PC-3 (cell line): ENCODE measurements around the gene CCL20. TPM values are rescaled to one million over a fixed set of nuclear protein-coding genes. Genes with fewer than 3 reads are reported as not detected.

Experiments
- ATAC-seq: fragments of 200-7000 bp; cut with Tn5 transposase; 2 replicates; pipeline ENCODE4 v1.9.1; 2020; ENCODE audit warnings: mild to moderate bottlenecking, moderate library complexity
- BruUV-seq: library from RNA; stranded (reverse); fragments of 400-500 nt; replicated peaks from 2 replicates; lab custom pipeline; 2021; lab: Mats Ljungman, UMichigan
- CTCF ChIA-PET: fragments of 300-600 bp; sonication (Branson Sonifier 250); formaldehyde crosslinking; loops from one replicate; lab custom pipeline; 2022; ENCODE audit warnings: antibody characterized with exemption; lab: Charles Lee
- POLR2A ChIA-PET: fragments of 300-600 bp; sonication (Branson Sonifier 250); formaldehyde crosslinking; loops from one replicate; lab custom pipeline; 2022; ENCODE audit warnings: antibody characterized with exemption; ENCODE audit not compliant: unreplicated experiment; lab: Charles Lee
- DNase-seq: peaks from one replicate; pipeline ENCODE4 v3.0.0-alpha.2; 2015
- H2AFZ ChIP-seq: fragments of 300-600 bp; sonication (generic); 2 replicates; pipeline ENCODE4 v1.6.0; 2016; ENCODE audit warnings: antibody characterized with exemption, low read length
- H3F3A ChIP-seq: fragments of 300-600 bp; sonication (generic); one replicate; pipeline ENCODE4 v1.6.0; 2017; ENCODE audit warnings: antibody characterized with exemption, low read length, control low read depth, mild to moderate bottlenecking; ENCODE audit not compliant: unreplicated experiment
- H3K27ac ChIP-seq: fragments of 300-600 bp; sonication (generic); 2 replicates; pipeline ENCODE4 v1.5.1; 2016; ENCODE audit warnings: mild to moderate bottlenecking, low read length
- H3K27me3 ChIP-seq: fragments of 300-600 bp; sonication (generic); 2 replicates; pipeline ENCODE4 v1.6.1; 2016; ENCODE audit warnings: low read length, mixed read lengths
- H3K36me3 ChIP-seq: fragments of 300-600 bp; sonication (generic); 2 replicates; pipeline ENCODE4 v1.6.1; 2016; ENCODE audit warnings: low read depth, mixed run types, low read length, mixed read lengths
- H3K4me1 ChIP-seq: fragments of 300-600 bp; sonication (generic); 2 replicates; pipeline ENCODE4 v1.5.1; 2016; ENCODE audit warnings: low read length; ENCODE audit not compliant: insufficient read depth
- H3K4me2 ChIP-seq: fragments of 300-600 bp; sonication (generic); 2 replicates; pipeline ENCODE4 v1.6.0; 2016; ENCODE audit warnings: low read length
- H3K4me3 ChIP-seq: fragments of 300-600 bp; sonication (generic); 2 replicates; pipeline ENCODE4 v1.5.1; 2016; ENCODE audit warnings: mild to moderate bottlenecking, low read length, mixed read lengths
- H3K79me2 ChIP-seq: fragments of 300-600 bp; sonication (generic); 2 replicates; pipeline ENCODE4 v1.6.1; 2017; ENCODE audit warnings: low read length, mixed read lengths
- H3K9ac ChIP-seq: fragments of 300-600 bp; sonication (generic); 2 replicates; pipeline ENCODE4 v1.6.0; 2016; ENCODE audit warnings: mild to moderate bottlenecking, low read length
- H3K9me2 ChIP-seq: fragments of 300-600 bp; sonication (generic); replicated peaks from 2 replicates; pipeline ENCODE4 v1.6.1; 2016; ENCODE audit warnings: mixed run types, low read length, mixed read lengths
- H3K9me3 ChIP-seq: fragments of 300-600 bp; sonication (generic); 2 replicates; pipeline ENCODE4 v1.6.1; 2016; ENCODE audit warnings: low read length, mixed read lengths
- H4K20me1 ChIP-seq: fragments of 300-600 bp; sonication (generic); 2 replicates; pipeline ENCODE4 v1.6.1; 2016; ENCODE audit warnings: low read length, mixed read lengths
- EZH2phosphoT487 ChIP-seq: fragments of 300-600 bp; sonication (generic); IDR thresholded peaks from 2 replicates; pipeline ENCODE4 v1.6.1; 2018; ENCODE audit warnings: mild to moderate bottlenecking, antibody characterized with exemption, low read length, borderline replicate concordance
- intact Hi-C: fragments of 100-400 bp; cut with micrococcal nuclease; formaldehyde crosslinking; loops from 2 replicates; pipeline ENCODE4 v1.9.0; 2023
- total RNA-seq: library from RNA; depleted of rRNA; stranded (reverse); fragments of >200 nt; gene quantifications from 2 replicates; pipeline ENCODE4 v1.2.3, GENCODE V29; 2014
- TF ChIP-seq, protein P1 (sequence below): fragments of 300-600 bp; sonication (generic); conservative IDR thresholded peaks from 2 replicates; pipeline ENCODE4 v1.5.1; 2017; ENCODE audit warnings: antibody characterized with exemption, low read depth, mild to moderate bottlenecking, low read length

The CCL20 gene
- total RNA-seq, 1 experiment from 2014 or later, result 1.8 TPM

DNA sequence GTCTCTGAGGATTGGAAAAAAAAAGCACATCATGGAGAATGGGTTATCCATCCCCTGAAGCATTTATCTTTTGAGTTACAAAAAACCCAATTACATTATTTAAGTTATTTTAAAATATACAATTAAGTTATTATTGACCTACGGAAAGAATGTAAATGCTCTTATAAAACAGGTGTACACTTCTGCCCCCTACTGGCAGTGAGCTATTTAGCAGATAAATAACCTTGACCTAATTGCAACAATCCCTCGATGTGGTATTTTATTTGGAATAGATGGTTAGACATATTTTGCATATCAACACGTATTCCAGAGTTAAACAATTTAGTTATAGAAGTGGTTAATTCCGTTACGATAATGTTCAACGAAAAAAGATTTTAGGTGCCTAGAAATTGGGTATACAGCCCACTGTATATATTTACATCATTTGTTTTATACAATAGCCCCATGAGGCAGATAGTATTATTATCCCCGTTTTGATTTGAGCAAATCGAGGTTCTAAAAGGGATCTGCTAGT is 48.6 kb downstream of the CCL20 start:
- peak; percentile 71 for DNase-seq
- ATAC-seq, result no peak
- no TSS peak for BruUV-seq
- peak overlapping the region; percentile 97 for H3K27ac ChIP-seq
- H3K79me2 ChIP-seq, result no peaks in the 10 kb centered on the region
- peaks cover 22% of the 10 kb centered on the region for H3K4me1 ChIP-seq
- no peaks in the 10 kb centered on the region for H3K9me2 ChIP-seq
- no peaks in the 10 kb centered on the region for H3K36me3 ChIP-seq
- TF ChIP-seq EZH2phosphoT487, result no peak
- TF ChIP-seq, protein P1, sequence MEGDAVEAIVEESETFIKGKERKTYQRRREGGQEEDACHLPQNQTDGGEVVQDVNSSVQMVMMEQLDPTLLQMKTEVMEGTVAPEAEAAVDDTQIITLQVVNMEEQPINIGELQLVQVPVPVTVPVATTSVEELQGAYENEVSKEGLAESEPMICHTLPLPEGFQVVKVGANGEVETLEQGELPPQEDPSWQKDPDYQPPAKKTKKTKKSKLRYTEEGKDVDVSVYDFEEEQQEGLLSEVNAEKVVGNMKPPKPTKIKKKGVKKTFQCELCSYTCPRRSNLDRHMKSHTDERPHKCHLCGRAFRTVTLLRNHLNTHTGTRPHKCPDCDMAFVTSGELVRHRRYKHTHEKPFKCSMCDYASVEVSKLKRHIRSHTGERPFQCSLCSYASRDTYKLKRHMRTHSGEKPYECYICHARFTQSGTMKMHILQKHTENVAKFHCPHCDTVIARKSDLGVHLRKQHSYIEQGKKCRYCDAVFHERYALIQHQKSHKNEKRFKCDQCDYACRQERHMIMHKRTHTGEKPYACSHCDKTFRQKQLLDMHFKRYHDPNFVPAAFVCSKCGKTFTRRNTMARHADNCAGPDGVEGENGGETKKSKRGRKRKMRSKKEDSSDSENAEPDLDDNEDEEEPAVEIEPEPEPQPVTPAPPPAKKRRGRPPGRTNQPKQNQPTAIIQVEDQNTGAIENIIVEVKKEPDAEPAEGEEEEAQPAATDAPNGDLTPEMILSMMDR, result peak; percentile 75
- ChIA-PET CTCF (interaction anchor here (0.6 to 1.8 kb wide), 6 partner anchors 9 to 204 kb away, joined by 3 to 10 read pairs (median 6); no protein-coding TSS in a partner anchor), POLR2A (no interaction called here)
- no peaks in the 10 kb centered on the region for H3K27me3 ChIP-seq
- no peaks in the 10 kb centered on the region for H4K20me1 ChIP-seq
- peak overlapping the region; percentile 80 for H3K9ac ChIP-seq
- peak overlapping the region; percentile 76 for H3K4me2 ChIP-seq
- H2AFZ ChIP-seq, result peak overlapping the region; percentile 69
- peaks cover 7% of the 10 kb centered on the region for H3F3A ChIP-seq
- H3K9me3 ChIP-seq, result no peaks in the 10 kb centered on the region
- intact Hi-C loops, result loop anchor here (2.0 to 5.0 kb wide), 5 partner anchors 15 to 205 kb away; no protein-coding TSS in a partner anchor
- peak overlapping the region; percentile 37; the same call in 1 of the 2 replicates for H3K4me3 ChIP-seq

DNA sequence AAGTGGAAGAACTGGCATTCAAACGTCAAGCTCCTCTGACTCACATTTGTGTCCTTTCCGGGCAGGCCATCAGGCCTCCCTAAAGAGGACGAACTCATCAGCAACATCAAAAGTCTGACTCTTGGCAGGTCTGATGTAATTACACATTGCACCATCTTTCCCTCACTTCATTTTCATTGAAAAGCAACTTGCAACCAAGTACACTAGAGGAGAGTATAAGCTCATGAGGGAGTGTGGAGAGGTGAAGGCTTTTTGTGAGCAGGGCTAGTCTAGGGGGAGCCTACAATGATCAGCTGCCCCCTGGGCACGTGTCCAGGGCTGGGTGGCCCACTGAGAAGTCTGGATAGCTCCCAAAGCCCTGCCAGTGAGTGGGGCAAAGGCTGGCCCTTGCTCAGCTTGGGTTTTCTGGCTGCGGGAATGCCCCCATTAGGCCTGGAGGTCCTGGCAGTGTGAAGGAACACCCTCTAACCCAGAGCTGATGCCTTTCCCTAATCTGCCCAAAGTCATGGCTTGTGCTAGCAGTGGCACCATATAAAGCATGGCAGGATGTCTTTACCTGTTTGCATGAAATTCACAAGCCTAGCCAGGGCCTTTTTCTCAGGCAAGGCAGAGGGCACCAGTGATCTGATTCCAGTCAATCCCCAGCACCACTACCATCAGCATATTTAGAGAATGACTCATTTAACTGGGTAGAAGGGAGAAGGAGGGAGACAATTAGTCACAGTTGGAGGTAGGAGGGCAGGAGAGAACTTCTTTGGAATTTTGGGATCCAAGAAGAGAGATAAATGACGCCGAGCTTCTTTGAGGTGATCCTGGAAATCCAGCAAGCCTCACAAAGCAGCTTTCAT is 49.3 kb downstream of the CCL20 start:
- ATAC-seq, result peak; percentile 94
- POLR2A ChIA-PET, result no interaction called here
- Histone ChIP-seq H3K9ac (peak overlapping the region; percentile 80), H3K36me3 (no peaks in the 10 kb centered on the region), H3K4me1 (peaks cover 22% of the 10 kb centered on the region), H3K79me2 (no peaks in the 10 kb centered on the region), H2AFZ (peak overlapping the region; percentile 69), H3K9me3 (no peaks in the 10 kb centered on the region), H3K4me2 (peak overlapping the region; percentile 76), H3K9me2 (no peaks in the 10 kb centered on the region), H3F3A (peaks cover 7% of the 10 kb centered on the region), H3K27me3 (no peaks in the 10 kb centered on the region), H3K27ac (peak overlapping the region; percentile 97), H4K20me1 (no peaks in the 10 kb centered on the region), H3K4me3 (peak overlapping the region; percentile 37)
- DNase-seq, result peak; percentile 95
- CTCF ChIA-PET, result interaction anchor here (0.7 to 1.8 kb wide), 6 partner anchors 9 to 205 kb away, joined by 3 to 10 read pairs (median 6); no protein-coding TSS in a partner anchor
- TF ChIP-seq, protein P1, result peak; percentile 57
- TF ChIP-seq EZH2phosphoT487, result no peak
- intact Hi-C loops, result loop anchor here (1.0 to 5.0 kb wide), 6 partner anchors 14 to 206 kb away; no protein-coding TSS in a partner anchor
- no TSS peak for BruUV-seq
